Right ventricle myocardium superior (tissue), 1 donor: ENCODE results near the gene SSR4. TPM values are rescaled to one million over a fixed set of nuclear protein-coding genes. Genes with fewer than 3 reads are reported as not detected.

Experiments
- ATAC-seq: fragments of 200-7000 bp; cut with Tn5 transposase; one replicate; pipeline ENCODE4 v1.9.1; 2020; ENCODE audit warnings: mild to moderate bottlenecking; ENCODE audit not compliant: poor library complexity
- DNase-seq: peaks from one replicate; pipeline ENCODE4 v3.0.0-alpha.2; 2020
- intact Hi-C: fragments of 100-400 bp; cut with DNase I; formaldehyde crosslinking; loops from one replicate; pipeline ENCODE4 v1.11.2; 2022
- total RNA-seq: library from RNA; stranded (reverse); fragmentation: NEBNext Ultra II Directional; extraction: Animal tissue kit (Norgen Biotek cat#: 25700); gene quantifications from one replicate; pipeline ENCODE4 v1.2.1, GENCODE V29; 2021
- donor health status: DM: no; HTN: yes; CAD: no; lungs with severe emphysema.

The SSR4 gene
- total RNA-seq, 1 donor from 2014 or later: 129 TPM

DNA sequence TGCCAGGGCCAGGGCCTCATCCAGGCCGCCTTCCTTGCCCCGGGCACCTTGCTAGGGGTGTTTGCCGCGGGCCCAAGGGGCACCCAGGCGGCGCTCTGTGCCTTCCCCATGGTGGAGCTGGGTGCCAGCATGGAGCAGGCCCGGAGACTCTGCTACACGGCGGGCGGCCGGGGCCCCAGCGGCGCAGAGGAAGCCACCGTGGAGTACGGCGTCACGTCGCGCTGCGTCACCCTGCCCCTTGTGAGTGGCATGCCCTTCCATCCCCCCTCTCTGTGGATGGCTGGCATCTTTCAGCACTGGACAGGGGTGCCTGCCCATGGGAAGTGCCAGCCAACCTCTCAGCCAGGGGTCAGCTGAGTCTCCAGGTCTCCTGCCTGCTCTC lies 26.8 kb upstream of the SSR4 start:
- intact Hi-C loops: no loop called here
- no peak for ATAC-seq
- DNase-seq: no peak

DNA sequence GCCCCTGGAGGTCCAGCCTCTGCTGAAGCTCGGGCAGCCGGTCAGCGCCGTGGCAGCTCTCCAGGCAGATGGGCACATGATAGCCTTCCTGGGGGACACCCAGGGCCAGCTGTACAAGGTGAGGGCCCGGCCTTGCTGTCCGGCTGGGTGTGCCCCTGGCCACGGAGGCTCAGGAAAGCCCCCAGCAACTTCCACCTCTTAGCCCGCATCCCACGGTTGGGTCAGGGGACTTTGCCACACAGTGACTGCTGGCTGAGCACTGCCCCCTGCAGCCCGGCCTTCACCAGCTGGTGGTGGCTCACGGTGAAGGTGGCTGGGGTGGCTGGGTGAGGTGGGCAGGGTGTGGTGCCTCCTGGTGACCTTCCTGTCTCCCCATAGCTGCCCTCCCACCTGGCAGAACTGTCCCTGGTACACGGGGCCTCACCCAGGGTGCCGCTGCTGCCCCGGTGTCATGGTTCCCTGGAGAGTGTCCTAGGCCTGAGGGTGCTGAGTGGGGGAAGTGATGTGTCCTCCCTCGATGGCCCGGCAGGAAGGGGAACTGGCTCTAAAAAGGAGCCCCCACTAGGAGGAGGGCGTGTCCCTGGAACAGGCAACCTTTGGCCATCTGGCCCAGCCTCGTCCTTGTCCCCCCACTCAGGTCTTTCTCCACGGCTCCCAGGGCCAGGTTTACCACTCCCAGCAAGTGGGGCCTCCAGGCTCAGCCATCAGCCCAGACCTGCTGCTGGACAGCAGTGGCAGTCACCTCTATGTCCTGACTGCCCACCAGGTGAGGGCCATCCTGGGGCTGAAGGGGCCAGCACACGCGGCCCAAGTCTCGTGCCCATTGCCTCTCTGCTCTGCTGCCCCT lies 25.9 kb upstream of the SSR4 start:
- intact Hi-C loops: no loop called here
- peak; percentile 19 for DNase-seq
- ATAC-seq: no peak

DNA sequence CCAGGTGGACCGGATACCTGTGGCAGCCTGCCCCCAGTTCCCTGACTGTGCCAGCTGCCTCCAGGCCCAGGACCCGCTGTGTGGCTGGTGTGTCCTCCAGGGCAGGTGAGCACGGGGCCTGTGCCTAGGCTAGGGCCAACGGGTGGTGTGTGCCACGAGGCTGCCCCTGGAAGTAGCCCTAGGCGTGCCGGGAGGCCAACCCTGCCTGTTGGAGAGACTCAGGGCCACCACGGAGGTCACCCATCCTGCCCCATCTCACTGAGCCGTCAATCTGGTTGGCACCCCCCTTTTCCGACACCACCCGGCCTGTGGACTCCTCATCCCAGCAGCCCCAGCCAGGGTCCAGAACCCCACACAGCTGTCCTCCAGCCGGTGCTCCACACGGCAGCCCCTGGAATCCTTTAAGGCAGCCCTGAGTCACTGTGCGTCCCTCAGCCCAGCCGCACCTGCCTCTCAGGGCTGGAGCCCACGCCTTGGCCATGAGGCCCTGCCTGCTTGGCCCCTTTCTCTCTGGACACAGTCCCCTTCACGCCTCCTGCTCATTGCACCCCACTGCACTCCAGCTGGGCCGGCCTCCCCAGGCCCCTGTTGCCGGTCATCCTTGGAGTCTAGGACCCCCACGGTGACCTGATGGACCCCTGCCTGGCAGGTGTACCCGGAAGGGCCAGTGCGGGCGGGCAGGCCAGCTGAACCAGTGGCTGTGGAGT lies 25.2 kb upstream of the SSR4 start:
- intact Hi-C loops: no loop called here
- DNase-seq (peak; percentile 14), ATAC-seq (no peak)

DNA sequence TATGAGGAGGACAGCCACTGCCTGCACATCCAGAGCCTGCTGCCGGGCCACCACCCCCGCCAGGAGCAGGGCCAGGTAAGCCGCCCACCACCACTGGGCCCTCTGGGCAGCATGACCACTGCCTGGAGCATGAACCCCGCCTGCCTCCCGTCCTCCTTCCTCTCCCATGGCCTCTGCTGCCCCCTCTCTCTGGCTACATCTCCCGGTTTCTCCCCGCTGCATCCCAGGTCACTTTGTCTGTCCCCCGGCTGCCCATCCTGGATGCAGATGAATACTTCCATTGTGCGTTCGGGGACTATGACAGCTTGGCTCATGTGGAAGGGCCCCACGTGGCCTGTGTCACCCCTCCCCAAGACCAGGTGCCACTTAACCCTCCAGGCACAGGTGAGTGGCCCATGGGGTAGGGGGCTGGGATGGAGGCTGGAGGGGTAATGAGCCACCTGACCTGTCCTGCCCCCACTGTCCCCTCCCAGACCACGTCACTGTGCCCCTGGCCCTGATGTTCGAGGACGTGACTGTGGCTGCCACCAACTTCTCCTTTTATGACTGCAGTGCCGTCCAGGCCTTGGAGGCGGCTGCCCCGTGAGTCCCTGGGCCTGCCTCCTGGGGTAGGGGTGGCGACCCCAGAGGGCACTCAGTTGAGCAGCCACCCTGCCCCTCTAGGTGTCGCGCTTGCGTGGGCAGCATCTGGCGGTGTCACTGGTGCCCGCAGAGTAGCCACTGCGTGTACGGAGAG lies 24.4 kb upstream of the SSR4 start:
- DNase-seq (peak; percentile 9), ATAC-seq (no peak)
- intact Hi-C loops: no loop called here

DNA sequence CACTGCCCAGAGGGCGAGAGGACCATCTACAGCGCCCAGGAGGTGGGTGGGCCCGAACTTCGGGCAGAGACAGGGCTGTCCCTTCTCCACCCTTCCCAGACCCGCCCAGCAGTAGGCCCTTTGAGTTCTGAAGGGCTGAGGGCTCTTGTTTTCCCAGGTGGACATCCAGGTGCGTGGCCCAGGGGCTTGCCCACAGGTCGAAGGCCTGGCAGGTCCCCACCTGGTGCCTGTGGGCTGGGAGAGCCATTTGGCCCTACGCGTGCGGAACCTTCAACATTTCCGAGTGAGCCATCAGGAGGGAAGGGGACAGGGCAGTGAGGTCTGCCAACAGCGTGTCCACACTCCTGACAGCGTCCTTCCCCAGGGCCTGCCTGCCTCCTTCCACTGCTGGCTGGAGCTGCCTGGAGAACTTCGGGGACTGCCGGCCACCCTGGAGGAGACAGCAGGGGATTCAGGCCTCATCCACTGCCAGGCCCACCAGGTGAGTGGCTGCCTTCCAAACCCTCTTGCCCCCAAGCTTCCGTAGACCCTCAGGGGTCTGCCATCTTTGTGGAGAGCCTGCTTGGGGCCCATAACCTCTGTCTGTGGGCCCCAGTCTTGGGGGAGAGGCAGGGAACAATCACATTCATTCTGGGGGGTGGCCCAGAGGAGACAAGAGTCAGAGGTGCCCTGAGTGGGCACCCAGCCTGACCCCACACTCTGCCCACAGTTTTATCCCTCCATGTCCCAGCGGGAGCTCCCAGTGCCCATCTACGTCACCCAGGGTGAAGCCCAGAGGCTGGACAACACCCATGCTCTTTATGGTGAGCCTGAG lies 23.7 kb upstream of the SSR4 start:
- DNase-seq (peak; percentile 8), ATAC-seq (no peak)
- intact Hi-C loops: no loop called here

DNA sequence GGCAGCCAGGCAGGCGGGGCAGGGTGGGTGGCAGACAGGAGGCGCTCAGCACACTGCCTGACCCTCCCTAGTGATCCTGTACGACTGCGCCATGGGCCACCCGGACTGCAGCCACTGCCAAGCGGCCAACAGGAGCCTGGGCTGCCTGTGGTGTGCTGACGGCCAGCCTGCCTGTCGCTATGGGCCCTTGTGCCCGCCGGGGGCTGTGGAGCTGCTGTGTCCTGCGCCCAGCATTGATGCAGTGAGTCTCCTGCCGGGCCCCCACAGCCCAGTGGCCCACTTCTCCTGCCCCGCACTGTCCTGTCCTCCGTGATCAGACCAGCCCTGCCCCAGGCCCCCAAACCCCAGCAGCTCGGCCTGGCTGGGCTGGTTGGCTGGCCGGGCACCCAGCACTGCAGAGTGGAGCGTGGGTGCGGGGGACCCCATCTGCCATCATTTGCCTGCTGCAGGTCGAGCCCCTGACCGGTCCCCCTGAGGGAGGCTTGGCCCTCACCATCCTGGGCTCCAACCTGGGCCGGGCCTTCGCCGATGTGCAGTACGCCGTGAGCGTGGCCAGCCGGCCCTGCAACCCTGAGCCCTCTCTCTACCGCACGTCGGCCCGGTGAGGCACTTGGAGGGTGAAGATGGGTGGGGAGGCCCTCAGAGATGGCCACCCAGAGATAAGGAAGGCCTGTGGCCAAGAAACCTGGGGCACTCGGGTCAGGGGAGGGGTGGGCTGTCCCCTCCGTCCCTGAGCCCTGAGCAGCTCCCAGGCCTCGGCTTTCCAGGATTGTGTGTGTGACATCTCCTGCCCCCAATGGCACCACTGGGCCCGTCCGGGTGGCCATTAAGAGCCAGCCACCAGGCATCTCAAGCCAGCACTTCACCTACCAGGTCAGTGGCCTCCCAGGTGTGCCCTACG lies 22.8 kb upstream of the SSR4 start:
- DNase-seq (peak; percentile 17), ATAC-seq (no peak)
- intact Hi-C loops: no loop called here

DNA sequence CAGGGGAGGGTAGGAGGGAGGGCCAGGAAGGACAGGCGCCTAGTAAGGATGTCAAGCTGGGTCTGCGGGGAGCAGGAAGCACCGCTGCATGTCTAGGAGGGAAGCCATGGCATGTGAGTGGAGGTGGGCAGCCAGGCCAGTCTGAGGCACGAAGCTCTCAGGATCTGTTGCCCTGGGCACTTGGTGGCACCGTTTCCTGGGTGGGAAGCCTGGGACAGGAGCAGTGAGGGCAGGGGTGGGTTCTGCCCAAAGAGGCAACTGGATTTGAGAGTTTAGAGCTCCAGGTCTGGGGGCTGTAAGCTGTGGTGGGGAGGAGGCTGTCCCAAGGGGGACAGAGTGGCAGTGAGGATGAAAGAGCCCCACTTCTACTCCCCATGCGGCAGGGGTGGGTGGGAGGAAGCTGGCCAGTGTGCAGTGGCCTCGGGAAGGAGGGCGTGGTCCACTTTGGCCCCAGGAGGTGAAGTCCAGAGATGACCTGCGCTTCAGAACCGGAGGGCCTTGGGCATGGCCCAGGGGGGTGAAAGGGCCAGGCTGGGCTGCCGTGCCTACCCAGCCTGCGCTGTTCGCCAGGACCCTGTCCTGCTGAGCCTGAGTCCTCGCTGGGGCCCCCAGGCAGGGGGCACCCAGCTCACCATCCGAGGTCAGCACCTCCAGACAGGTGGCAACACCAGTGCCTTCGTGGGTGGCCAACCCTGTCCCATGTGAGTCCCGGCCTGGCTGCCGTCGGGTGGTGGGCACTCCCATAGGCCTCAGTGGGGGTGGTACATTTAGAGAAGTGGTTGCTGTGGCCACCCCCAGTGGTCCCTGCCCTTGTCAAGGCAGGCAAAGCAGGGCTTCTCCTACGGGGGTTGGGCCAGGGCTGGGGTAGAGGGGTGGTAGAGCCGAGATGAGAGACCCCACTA lies 21.9 kb upstream of the SSR4 start:
- peak; percentile 11 for DNase-seq
- intact Hi-C loops: no loop called here

DNA sequence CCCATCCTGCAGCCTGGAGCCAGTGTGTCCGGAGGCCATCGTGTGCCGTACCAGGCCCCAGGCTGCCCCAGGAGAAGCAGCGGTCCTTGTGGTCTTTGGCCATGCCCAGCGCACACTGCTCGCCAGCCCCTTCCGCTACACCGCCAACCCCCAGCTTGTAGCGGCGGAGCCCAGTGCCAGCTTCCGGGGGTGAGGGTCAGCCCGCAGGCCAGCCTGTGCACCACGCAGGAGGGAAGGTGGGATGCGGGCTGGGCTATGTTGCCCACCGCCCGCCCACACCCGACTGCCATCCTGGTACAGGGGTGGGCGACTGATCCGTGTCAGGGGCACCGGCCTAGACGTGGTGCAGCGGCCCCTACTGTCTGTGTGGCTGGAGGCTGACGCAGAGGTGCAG lies 21.3 kb upstream of the SSR4 start:
- DNase-seq: peak; percentile 8
- intact Hi-C loops: no loop called here
- ATAC-seq: no peak

More for the DNA sequence above, 21.9 kb upstream of the SSR4 start:
- ATAC-seq: no peak

DNA sequence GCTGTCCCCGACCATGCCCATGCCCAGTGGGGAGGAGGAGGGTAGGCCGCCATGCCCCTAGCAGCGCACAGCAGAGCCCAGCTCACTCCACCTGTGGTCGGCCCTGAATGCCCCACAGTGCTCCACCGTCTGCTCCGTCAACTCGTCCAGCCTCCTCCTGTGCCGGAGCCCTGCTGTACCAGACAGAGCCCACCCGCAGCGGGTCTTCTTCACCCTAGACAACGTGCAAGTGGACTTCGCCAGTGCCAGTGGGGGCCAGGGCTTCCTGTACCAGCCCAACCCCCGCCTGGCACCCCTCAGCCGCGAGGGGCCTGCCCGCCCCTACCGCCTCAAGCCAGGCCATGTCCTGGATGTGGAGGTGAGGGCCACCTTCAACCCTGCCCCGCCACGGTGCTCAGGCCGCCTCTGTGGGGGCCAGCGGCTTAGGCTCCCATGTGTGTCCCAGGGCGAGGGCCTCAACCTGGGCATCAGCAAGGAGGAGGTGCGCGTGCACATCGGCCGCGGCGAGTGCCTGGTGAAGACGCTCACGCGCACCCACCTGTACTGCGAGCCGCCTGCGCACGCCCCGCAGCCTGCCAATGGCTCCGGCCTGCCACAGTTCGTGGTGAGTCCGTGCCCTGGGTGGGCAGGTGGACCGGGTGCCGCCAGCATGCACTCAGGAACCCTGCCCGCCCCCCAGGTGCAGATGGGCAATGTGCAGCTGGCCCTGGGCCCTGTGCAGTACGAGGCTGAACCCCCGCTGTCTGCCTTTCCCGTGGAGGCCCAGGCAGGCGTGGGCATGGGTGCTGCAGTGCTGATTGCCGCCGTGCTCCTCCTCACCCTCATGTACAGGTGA lies 20.5 kb upstream of the SSR4 start:
- intact Hi-C loops: no loop called here

DNA sequence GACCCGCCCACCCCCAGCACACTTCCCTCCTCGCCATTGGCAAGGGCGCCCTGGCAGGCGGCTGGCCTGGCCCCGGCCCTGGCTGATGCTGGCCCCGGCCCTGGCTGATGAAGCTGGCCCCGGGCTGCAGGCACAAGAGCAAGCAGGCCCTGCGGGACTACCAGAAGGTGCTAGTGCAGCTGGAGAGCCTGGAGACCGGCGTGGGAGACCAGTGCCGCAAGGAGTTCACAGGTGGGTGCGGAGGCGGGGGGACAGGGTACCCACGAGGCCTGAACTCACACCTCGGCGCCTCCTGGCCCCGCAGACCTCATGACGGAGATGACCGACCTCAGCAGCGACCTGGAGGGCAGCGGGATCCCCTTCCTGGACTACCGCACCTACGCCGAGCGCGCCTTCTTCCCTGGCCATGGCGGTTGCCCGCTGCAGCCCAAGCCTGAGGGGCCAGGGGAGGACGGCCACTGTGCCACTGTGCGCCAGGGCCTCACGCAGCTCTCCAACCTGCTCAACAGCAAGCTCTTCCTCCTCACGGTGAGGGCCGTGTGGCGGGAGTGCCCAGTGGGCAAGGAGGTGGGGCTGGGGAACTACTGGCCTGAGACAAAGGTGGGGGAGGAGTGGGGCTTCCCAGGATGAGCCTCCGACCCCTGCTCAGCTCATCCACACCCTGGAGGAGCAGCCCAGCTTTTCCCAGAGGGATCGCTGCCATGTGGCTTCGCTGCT lies 19.7 kb upstream of the SSR4 start:
- ATAC-seq (no peak), DNase-seq (peak; percentile 25)
- intact Hi-C loops: no loop called here

More for the DNA sequence above, 20.5 kb upstream of the SSR4 start:
- peak; percentile 16 for DNase-seq
- ATAC-seq: no peak

DNA sequence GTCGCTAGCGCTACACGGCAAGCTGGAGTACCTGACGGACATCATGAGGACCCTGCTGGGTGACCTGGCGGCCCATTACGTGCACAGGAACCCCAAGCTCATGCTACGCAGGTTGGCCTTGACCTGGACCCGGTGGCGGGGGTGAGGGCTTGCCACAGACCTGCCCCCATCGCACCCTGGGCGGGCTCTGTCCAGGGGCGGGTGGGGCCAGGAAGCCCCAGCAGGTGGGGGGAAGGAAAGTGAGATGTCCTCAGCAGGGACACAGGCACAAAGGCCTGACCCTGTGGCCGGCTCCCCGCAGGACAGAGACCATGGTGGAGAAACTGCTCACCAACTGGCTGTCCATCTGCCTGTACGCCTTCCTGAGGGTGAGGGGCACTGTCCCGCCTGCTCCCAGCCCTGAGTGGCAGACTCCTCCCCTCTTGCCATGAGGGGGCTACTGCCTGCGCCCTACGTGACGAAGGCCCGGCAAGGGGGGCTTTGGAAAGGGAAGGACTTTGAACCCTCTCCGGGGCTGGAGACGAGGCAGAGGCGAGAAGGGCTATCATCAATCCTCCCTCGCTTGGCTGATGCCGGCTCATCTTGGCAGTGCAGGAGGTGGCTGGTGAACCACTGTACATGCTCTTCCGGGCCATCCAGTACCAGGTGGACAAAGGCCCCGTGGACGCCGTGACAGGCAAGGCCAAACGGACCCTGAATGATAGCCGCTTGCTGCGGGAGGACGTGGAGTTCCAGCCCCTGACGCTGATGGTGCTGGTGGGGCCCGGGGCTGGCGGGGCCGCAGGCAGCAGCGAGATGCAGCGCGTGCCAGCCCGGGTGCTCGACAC lies 19.0 kb upstream of the SSR4 start:
- ATAC-seq (no peak), DNase-seq (peak; percentile 11)
- intact Hi-C loops: no loop called here

DNA sequence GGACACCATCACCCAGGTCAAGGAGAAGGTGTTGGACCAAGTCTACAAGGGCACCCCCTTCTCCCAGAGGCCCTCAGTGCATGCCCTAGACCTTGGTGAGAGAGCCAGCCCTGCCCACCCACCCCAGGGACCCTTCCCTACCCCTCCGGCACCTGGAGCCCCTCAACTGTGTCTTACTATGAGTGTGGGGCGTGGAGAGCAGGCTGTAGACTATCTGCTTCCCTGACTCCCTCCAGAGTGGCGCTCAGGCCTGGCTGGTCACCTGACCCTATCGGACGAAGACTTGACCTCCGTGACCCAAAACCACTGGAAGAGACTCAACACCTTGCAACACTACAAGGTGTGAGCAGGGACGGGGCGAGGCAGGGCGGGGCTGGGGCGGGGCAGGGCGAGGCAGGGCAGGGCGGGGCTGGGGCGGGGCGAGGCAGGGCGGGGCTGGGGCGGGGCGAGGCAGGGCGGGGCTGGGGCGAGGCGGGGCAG lies 18.3 kb upstream of the SSR4 start:
- DNase-seq (peak; percentile 4), ATAC-seq (no peak)
- intact Hi-C loops: no loop called here

DNA sequence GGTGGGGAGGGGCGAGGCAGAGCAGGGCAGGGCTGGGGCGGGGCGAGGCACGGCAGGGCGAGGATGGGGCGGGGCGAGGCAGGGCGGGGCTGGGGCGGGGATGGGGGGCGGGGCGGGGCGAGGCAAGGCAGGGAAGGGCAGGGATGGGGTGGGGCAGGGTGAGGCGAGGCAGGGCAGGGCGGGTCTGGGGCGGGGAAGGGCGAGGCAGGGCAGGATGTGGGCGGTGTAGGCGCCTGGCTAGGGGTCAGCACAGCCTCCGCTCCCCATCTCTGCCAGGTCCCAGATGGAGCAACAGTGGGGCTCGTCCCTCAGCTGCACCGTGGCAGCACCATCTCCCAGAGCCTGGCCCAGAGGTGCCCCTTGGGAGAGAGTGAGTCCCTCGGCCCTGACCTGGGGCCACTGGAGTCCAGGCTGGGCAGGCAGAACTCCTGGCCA lies 17.8 kb upstream of the SSR4 start:
- DNase-seq (peak; percentile 21), ATAC-seq (no peak)
- intact Hi-C loops: no loop called here
